HL-60/S4 treated with phorbol 12-myristate 13-acetate at 8.2 ng/mL for 4 days and 3 days (cell line): Measurements from ENCODE around the gene GJA3.

ENCODE experiments used
- in situ Hi-C: fragments of 300-500 bp; cut with MboI; formaldehyde crosslinking; loops from 2 replicates; pipeline ENCODE4 v1.15.0; 2022; ENCODE audit warnings: low sequenced_read_pairs

The GJA3 gene

GRCh38 chr13:20102525-20103180 is 58.2 kb downstream of the GJA3 start:
- in situ Hi-C loops, result loop anchor here (10.0 kb wide), 1 partner anchor 62 kb away; the partner anchor contains the start of gene GJA3

GRCh38 chr13:20101467-20102316 is 59.2 kb downstream of the GJA3 start:
- in situ Hi-C loops, result loop anchor here (10.0 kb wide), 1 partner anchor 63 kb away; the partner anchor contains the start of gene GJA3

- in situ Hi-C loops, result no loop called here
Measured at GRCh38 chr13:20099319-20099718, 61.5 kb downstream of the GJA3 start.

- in situ Hi-C loops, result no loop called here
Measured at GRCh38 chr13:20093951-20094350, 66.9 kb downstream of the GJA3 start.

GRCh38 chr13:20090349-20090748 is 70.5 kb downstream of the GJA3 start:
- in situ Hi-C loops, result no loop called here
